HG03442 (cell line): ENCODE measurements around the gene CLDN9.
A peak's percentile ranks its signal among the peaks of the same experiment; 100 is the strongest.
"Not testable (repeated sequence)": the region's sequence is repeated elsewhere in the genome, so short reads cannot be mapped to it uniquely, and the experiment has no call there.

Experiments used
- ATAC-seq: cut with Tn5 transposase; IDR thresholded peaks from one replicate; pipeline ENCODE4 v1.9.1; 2021; ENCODE audit warnings: mild to moderate bottlenecking, moderate library complexity; ENCODE audit not compliant: unreplicated experiment

The CLDN9 gene

DNA sequence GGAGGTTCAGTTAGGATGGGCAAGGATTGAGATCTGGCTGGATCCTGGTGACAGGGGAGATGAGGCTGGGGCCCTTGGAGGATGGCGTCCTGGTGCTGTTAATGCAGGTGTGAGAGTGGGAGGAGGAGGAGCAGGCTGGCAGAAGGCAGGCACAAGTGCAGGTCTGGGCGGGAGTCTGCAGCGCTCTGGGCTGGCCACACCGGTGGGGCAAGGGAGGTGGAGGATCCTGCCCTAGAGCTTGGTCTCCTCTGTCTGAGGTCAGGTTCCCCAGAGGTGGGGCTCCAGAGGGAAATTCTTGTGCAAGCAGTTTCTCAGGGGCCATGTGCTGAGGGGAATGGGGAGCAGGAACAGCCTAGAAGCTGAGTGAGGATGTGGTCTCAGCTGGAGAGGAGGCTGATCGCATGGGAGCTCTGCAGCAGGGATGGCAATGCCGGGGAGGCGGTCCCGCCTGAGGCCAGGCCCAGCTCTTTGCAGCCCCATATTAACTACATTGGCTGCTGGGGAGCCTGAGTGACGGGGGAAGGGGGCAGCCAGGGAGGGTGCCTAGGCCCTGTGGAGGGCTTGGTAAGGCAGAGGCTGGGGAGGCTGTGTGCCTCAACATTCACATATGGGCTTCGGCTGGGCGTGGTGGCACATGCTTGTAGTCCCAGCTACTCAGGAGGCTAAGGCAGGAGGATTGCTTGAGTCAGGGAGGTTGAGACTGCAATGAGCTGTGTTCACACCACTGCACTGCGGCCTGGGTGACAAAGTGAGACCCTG lies 40.0 kb downstream of the CLDN9 start:
- not testable (repeated sequence) for ATAC-seq

DNA sequence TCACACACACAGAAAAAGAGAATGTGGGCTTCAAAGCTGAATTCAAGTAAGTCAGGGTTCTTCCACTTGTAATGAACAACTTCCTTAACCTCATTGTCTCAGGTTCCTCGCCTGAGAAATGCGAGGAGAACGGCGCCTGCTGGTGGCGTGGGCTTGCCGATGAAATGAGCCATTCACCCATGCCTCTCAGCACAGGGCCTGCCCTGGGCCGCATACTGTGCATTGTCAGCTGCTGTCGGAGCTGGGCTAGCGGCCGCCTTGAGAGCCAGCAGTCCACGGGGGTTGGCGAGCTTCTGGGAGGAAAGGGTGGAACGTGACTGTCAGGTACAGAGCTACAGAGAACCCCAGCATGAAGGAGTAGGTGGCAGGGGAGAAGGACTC lies 40.6 kb downstream of the CLDN9 start:
- ATAC-seq = not testable (repeated sequence)

DNA sequence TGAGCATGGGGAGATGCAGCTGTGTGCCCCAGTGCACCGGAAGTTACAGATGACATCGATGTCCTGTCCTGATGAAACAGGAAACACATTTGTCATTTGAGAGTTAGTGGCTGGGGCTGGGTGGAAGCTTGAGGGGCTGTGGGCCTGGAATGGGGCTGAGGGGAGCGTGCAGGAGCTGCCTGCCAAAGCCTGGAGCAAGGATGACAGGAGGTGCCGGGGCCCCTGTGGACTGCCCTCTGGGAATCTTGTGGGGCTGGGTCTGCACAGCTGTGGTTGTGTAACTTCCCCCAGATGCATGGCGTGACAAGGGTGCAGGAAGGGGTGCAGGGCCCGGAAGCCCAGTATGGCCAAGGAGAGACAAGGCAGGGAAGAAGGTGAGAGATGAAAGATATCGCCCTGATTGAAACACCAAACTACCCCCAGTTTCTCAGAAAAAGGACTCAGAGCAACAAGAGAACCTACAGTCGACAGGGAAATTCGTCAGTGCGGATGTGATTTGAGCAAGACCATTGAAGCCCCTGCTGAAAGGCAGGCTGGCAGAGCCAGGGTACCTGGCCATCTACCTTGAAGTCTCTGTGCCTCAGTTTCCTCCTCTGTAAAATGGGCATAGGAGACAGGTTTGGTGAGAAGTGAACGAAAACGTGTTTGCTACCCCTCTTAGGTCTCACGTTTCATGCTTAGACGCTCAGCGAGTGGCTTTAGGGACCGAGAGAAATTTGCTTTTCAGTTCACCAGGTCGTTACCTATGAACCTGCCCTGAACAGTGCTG lies 42.4 kb downstream of the CLDN9 start:
- ATAC-seq = no peak

- ATAC-seq = not testable (repeated sequence)
These were observed 43.0 kb downstream of the CLDN9 start for GRCh38 chr16:3055734-3056115.

GRCh38 chr16:3056336-3057180 lies 43.8 kb downstream of the CLDN9 start:
- ATAC-seq = no peak

GRCh38 chr16:3057181-3058138 lies 44.7 kb downstream of the CLDN9 start:
- no peak for ATAC-seq

DNA sequence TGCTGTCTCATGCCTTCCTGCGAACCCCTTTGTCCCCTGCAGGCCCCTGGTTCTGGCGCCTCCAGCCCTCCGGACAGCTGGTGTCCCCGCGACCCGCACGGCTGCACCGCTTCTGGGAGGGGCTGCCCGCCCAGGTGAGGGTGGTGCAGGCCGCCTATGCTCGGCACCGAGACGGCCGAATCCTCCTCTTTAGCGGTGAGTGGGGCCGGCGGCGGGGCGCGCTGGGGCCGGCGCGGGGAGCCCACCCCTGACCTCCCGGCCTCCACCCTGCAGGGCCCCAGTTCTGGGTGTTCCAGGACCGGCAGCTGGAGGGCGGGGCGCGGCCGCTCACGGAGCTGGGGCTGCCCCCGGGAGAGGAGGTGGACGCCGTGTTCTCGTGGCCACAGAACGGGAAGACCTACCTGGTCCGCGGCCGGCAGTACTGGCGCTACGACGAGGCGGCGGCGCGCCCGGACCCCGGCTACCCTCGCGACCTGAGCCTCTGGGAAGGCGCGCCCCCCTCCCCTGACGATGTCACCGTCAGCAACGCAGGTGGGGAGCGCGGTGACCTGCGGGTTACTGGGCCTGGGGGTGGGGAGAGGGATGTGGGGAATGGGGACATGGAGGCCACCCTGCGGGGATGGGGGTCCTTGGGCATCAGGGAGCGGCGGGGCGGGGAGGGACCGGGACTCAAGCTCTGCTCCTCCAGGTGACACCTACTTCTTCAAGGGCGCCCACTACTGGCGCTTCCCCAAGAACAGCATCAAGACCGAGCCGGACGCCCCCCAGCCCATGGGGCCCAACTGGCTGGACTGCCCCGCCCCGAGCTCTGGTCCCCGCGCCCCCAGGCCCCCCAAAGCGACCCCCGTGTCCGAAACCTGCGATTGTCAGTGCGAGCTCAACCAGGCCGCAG lies 45.7 kb downstream of the CLDN9 start:
- peak; percentile 19 for ATAC-seq

DNA sequence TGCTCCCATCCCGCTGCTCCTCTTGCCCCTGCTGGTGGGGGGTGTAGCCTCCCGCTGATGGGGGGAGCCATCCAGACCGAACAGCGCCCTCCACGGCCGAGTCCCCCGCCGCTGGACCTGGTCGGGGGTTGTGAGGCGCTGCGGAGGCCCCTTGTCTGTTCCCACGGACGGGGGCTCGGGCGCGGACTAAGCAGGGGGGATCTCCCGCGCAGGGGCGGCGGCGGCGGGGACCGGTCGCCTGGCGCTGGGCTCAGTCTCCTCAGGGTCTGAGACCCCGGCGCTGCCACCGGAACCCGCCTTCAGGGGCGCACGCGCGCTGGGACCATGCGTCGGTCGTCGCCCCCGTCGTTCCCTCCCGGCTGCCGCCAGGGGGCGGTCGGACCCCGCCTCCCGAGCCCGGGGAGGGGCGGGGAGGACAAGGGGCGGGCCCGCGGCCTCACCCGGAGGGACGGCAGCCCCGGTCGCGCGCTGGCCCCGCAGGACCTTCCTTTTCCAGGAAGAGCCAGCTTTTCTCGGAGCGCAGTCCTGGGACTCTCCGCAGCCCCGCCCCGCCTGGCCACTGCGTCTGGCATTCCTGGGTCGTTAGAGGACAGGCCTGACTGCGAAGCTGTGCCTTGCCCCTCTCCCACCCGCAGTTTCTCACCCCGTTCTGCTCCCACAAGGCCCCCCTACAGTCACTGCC lies 46.5 kb downstream of the CLDN9 start:
- ATAC-seq = peak; percentile 75

DNA sequence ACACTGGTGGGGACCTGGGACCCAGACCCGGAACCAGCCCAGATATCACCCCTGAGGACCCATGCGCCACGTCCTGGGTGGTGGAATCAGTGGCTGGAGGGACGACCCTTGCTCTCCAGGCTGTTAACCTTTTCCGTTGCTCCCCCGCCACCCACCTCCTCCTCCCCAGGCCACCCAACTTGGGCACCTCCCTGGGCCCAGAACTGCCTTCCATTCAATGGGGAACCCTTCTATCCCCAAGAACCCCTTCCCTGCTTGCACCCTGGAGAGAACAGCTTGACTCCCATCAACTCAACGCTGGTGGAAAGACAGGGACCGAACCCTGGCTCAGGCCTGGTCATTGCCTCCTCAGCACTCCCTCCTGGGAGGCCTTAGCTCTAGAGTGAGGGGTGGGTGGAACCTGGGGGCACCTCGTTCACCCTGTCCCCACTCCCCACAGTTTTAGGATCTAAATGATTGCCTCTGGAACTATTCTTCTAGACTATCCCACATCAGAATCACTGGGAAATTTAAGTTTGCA lies 47.1 kb downstream of the CLDN9 start:
- ATAC-seq = no peak

DNA sequence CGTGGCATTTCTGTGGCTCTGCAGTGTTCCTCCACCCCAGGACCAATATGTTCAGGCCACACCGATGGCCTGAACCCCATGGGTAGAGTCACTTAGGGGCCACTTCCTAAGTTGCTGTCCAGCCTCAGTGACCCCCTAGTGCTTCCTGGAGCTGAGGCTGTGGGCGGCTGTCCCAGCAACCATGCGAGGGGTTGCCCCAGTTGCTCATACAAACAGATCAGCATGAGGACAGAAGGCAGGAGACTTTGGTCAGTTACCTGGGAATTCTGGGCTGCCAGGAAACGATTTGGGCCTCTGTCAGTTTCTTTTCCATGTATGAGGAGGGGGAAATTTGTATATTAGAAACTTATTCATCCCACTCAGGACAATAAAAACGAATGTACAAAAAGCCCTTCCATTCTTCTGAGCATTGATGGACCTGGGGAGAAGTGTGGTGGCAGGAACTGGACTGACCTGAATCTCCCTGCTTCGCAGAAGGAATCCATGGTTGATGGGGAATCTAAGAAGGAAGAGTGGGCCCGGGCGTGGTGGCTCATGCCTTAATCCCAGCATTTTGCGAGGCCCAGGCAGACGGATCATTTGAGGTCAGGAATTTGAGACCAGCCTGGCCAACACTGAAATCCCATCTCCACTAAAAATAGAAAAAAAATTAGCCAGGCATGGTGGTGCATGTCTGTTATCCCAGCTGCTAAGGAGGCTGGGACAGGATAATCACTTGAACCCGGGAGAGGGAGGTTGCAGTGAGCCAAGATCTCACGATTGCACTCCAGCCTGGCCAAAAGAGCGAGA lies 47.8 kb downstream of the CLDN9 start:
- ATAC-seq = no peak

- no peak for ATAC-seq
These were observed 49.8 kb downstream of the CLDN9 start for GRCh38 chr16:3062553-3062952.

GRCh38 chr16:3063625-3064386 lies 51.1 kb downstream of the CLDN9 start:
- no peak for ATAC-seq
